Lung (tissue), 12 donors: Measurements from ENCODE around the gene MLLT1. TPM values are rescaled to one million over a fixed set of nuclear protein-coding genes. Genes with fewer than 3 reads are reported as not detected.

ENCODE experiments used
- ATAC-seq: fragments of 200-7000 bp; cut with Tn5 transposase; one replicate; pipeline ENCODE4 v1.9.1; 2020; ENCODE audit warnings: moderate number of reproducible peaks; ENCODE audit not compliant: insufficient read depth, low FRiP score
- DNase-seq, 3 donors: peaks; one replicate each; pipeline ENCODE4 v3.0.0-alpha.2; 2013 to 2017
- H3K27ac ChIP-seq, 2 donors: one replicate each; pipeline ENCODE4 v1.5.1; 2013; ENCODE audit warnings: mild to moderate bottlenecking in 2 of 2, moderate library complexity in 2 of 2, control low read depth in 1 of 2, inconsistent platforms in 1 of 2, low read depth in 1 of 2, low read length in 1 of 2
- H3K27me3 ChIP-seq, 3 donors: one replicate each; pipeline ENCODE4 v1.5.1; 2013; ENCODE audit warnings: low read length in 2 of 3; ENCODE audit not compliant: control insufficient read depth in 3 of 3, insufficient read depth in 3 of 3
- H3K36me3 ChIP-seq, 4 donors: one replicate each; pipeline ENCODE4 v1.5.1; 2013; ENCODE audit warnings: low read length in 4 of 4, mild to moderate bottlenecking in 1 of 4, moderate library complexity in 1 of 4; ENCODE audit not compliant: control insufficient read depth in 4 of 4, insufficient read depth in 4 of 4
- H3K4me1 ChIP-seq, 5 donors: one replicate each; pipeline ENCODE4 v1.5.1; 2013; ENCODE audit warnings: low read length in 5 of 5, mild to moderate bottlenecking in 2 of 5, moderate library complexity in 1 of 5; ENCODE audit not compliant: control insufficient read depth in 5 of 5, insufficient read depth in 5 of 5
- H3K4me3 ChIP-seq: one replicate; pipeline ENCODE4 v1.5.1; 2013; ENCODE audit warnings: mild to moderate bottlenecking, control low read depth, moderate library complexity
- H3K9ac ChIP-seq, 2 donors: one replicate each; pipeline ENCODE4 v1.5.1; 2013; ENCODE audit warnings: low read length in 2 of 2, control low read depth in 1 of 2; ENCODE audit not compliant: insufficient read depth in 1 of 2
- H3K9me3 ChIP-seq, 4 donors: one replicate each; pipeline ENCODE4 v1.5.1; 2013; ENCODE audit warnings: low read length in 3 of 4, mild to moderate bottlenecking in 1 of 4, moderate library complexity in 1 of 4; ENCODE audit not compliant: control insufficient read depth in 4 of 4, insufficient read depth in 3 of 4
- WGBS, 2 donors: extraction: QIAGEN DNeasy Blood & Tissue Kit; methylation state at CpG; one replicate each; pipeline ENCODE4 v1.1.7; 2013; 5-methylcytosine and 5-hydroxymethylcytosine counted together
- polyA plus RNA-seq, 2 donors: library from polyadenylated mRNA; stranded (reverse); fragments of 200-250 nt; gene quantifications; one replicate each; pipeline ENCODE4 v1.2.1, GENCODE V29; 2013
- total RNA-seq, 2 donors: library from RNA; depleted of rRNA in 1 of 2; stranded (reverse); fragments of >200 nt in 1 of 2; gene quantifications; one replicate each; pipeline ENCODE4 v1.2.1, GENCODE V29; 2014 to 2021
- TF ChIP-seq, protein P1 (sequence below): IDR thresholded peaks from 2 replicates; pipeline ENCODE4 v1.5.1; 2012; ENCODE audit warnings: mild to moderate bottlenecking; ENCODE audit errors: control extremely low read depth, extremely low read depth
- donor health status: control.
- donor health status: control.
- donor health status: Bipolar disorder and iron deficiency.
- donor health status: healthy.
- donor health status: DM: yes; HTN: yes; CAD: no.

The MLLT1 gene
- total and polyA plus RNA-seq, 4 donors: 24.8 to 120 (median 36.2) TPM

DNA sequence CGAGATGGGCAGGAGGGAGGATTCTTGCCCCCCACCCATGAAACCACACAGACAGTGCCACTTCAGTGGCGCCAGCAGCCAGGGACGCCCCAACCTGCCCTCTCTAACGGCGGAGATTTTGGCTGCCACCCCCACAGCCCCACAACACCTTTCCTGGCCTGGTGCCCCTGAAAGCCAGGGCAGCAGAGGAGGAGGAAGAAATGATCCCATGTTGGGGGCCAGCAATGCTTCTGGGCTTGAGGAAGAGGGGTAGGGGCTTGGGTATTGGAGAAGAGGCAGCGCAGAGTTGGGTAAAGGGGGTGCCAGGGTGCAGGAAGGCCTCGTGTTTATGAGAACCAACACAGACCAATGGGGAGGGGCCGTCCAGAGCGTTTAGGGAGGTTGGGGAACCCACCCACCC is 1.7 kb downstream of the MLLT1 start:
- DNase-seq: no peak
- 68 to 87% methylated on average over 9 of the region's 9 CpGs for WGBS, 2 donors
- TF ChIP-seq, protein P1, sequence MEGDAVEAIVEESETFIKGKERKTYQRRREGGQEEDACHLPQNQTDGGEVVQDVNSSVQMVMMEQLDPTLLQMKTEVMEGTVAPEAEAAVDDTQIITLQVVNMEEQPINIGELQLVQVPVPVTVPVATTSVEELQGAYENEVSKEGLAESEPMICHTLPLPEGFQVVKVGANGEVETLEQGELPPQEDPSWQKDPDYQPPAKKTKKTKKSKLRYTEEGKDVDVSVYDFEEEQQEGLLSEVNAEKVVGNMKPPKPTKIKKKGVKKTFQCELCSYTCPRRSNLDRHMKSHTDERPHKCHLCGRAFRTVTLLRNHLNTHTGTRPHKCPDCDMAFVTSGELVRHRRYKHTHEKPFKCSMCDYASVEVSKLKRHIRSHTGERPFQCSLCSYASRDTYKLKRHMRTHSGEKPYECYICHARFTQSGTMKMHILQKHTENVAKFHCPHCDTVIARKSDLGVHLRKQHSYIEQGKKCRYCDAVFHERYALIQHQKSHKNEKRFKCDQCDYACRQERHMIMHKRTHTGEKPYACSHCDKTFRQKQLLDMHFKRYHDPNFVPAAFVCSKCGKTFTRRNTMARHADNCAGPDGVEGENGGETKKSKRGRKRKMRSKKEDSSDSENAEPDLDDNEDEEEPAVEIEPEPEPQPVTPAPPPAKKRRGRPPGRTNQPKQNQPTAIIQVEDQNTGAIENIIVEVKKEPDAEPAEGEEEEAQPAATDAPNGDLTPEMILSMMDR: no peak
- H3K4me1 ChIP-seq: peaks cover 26 to 60% (median 40%) of the 10 kb centered on the region in 5 donors
- no peak overlapping the region for H3K4me3 ChIP-seq
- peak overlapping the region in 1 of 2 donors; percentile 42 for H3K9ac ChIP-seq
- H3K27me3 ChIP-seq: no peaks in the 10 kb centered on the region
- H3K36me3 ChIP-seq: peaks cover 0 to 4% (median under 1%) of the 10 kb centered on the region in 4 donors
- peak overlapping the region in 1 of 2 donors; percentile 98 for H3K27ac ChIP-seq
- no peak for ATAC-seq
- H3K9me3 ChIP-seq: no peaks in the 10 kb centered on the region

DNA sequence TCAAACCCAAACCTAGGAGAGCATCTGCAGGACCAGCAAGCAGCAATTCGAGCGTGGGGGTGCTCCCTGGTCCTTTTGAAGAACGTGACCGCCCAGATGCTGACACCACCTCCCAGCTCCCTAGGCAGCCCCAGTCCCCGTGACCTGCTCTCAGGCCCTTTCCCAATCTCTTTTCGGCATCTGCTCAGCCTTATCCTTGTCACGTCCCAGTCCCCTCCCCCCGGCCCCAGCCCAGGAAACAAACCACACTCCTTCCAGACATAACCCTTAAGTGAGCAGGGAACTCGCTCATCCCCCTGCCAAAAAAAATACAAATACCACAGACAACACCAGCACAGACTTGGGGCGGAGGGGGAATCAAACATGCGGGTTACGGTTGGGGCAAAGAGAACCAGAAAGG is 3.3 kb downstream of the MLLT1 start:
- H3K36me3 ChIP-seq: peaks cover 0 to 4% (median under 1%) of the 10 kb centered on the region in 4 donors
- no peak overlapping the region for H3K4me3 ChIP-seq
- H3K9ac ChIP-seq: no peak overlapping the region
- 50 to 70% methylated on average over 12 of the region's 12 CpGs for WGBS, 2 donors
- H3K27ac ChIP-seq: peak overlapping the region in 1 of 2 donors; percentile 98
- no peak for ATAC-seq
- H3K4me1 ChIP-seq: peaks cover 38 to 76% (median 49%) of the 10 kb centered on the region in 5 donors
- H3K9me3 ChIP-seq: no peaks in the 10 kb centered on the region
- H3K27me3 ChIP-seq: no peaks in the 10 kb centered on the region
- peak; percentile 44 to 62 (median 46) for DNase-seq
- TF ChIP-seq, protein P1: no peak

DNA sequence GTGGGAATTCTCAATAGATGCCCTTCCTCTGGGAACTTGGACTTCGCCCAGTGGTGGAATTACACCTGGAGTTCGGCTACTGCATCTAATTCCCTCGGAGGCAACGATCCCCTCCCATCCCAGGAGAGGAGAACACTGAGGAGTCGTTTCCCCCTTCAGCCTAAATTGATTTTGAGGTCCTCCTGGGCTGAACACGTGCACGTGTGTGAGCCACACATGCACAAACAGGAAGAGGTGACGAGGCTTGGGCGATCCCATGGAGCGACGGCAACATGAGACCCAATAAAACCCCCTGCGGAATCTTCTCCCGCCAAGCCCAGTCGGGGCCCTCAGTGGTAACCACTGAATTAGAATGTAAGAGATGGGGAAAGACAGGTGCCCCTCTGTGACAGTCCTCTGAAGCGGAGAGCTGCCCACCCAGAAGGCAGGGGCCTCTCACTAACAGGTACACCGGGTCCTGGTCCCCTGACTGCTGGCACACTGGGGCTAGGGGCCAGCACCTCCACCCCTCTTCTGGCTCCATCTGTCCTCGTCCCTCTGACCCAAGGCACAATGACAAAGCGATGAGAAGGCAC is 4.5 kb downstream of the MLLT1 start:
- H3K4me1 ChIP-seq: peaks cover 48 to 88% (median 61%) of the 10 kb centered on the region in 5 donors
- peaks cover 0 to 10% (median 3%) of the 10 kb centered on the region in 4 donors for H3K36me3 ChIP-seq
- no peak overlapping the region for H3K9ac ChIP-seq
- ATAC-seq: no peak
- H3K27me3 ChIP-seq: no peaks in the 10 kb centered on the region
- peak overlapping the region; percentile 91 to 98 for H3K27ac ChIP-seq
- DNase-seq: no peak
- 81% methylated on average over 18 of the region's 18 CpGs for WGBS, 2 donors
- no peak overlapping the region for H3K4me3 ChIP-seq
- H3K9me3 ChIP-seq: no peaks in the 10 kb centered on the region
- TF ChIP-seq, protein P1: no peak
